ENCODE measurements around the gene ABCG4. TPM values are rescaled to one million over a fixed set of nuclear protein-coding genes. Genes with fewer than 3 reads are reported as not detected.

The ABCG4 gene
- total RNA-seq, 1 donor from 2014 or later: 3.3 TPM

DNA sequence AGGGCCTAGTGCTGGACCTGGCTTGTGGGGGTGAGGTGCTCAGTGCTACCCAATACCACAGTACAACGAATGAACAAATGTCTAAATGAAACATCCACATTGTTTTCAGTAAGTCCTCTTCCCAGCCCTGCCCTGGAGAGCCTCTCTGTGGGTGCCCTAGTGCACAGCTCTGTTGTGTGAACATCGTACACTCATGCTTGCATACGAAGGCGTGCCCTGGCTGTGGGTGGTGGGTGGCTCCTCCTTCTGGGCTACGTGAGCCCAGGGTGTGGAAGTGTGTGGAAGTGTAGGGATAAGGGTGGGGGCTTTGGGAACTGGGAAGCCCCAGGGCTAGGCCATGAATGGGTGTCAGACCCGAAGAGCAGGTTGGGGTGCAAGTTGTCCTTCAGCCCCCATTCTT lies 19.1 kb downstream of the ABCG4 start:
- Mint-ChIP-seq H3K27me3 (ENCODE audit: low read depth) (no peaks in the 10 kb centered on the region), H3K36me3 (ENCODE audit: low read depth) (no peaks in the 10 kb centered on the region), H3K4me3 (peak overlapping the region; percentile 75), H3K9me3 (no peaks in the 10 kb centered on the region), H3K27ac (ENCODE audit: unreplicated experiment) (no peak overlapping the region), H3K4me1 (peaks cover 11% of the 10 kb centered on the region)
- no peak for DNase-seq (ENCODE audit: low read depth, low spot score)
- TF ChIP-seq, protein P1, sequence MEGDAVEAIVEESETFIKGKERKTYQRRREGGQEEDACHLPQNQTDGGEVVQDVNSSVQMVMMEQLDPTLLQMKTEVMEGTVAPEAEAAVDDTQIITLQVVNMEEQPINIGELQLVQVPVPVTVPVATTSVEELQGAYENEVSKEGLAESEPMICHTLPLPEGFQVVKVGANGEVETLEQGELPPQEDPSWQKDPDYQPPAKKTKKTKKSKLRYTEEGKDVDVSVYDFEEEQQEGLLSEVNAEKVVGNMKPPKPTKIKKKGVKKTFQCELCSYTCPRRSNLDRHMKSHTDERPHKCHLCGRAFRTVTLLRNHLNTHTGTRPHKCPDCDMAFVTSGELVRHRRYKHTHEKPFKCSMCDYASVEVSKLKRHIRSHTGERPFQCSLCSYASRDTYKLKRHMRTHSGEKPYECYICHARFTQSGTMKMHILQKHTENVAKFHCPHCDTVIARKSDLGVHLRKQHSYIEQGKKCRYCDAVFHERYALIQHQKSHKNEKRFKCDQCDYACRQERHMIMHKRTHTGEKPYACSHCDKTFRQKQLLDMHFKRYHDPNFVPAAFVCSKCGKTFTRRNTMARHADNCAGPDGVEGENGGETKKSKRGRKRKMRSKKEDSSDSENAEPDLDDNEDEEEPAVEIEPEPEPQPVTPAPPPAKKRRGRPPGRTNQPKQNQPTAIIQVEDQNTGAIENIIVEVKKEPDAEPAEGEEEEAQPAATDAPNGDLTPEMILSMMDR (conservative IDR thresholded peaks at IDR 0.05): no peak

DNA sequence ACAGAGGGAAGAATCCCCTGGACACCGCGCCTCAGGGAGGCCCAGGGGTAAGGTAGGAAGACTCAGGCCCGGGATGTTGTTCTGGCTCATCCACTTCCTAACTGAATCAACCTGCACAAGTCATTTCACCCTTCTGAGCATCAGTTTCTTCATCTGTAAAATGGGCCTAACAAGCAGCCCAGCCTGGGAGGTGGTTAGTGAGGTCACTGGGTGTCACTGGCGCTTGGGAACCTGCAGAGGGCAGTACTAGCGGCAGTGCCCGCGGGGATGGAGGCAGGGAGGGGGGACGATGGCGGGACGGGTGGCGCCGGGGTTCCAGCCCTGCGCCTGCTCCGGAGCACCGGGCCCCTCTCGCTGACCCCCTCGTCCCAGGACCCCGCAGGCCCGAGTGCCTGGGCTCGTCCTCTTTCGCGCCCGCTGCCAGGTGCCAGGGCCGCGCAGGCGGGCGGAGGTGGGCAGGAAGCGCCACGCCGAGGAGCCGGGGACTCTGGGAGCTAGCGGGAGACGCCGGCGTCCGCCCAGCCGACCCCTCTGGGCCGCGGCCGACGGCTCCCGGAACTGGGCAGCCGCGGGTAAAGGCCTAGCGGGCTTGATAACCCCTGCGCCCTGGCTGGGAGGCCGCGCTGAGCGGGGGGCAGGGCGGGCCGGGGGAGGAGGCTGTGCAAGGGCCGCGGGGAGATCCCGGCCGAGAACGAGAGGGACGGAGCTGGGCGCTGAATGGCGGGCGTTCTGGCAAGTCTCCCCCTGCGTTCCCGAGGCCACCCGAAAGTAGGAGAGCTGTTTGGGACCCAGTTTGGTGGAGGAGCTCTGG lies 19.8 kb downstream of the ABCG4 start, which contains the start of gene NLRX1:
TSS of gene NLRX1 (plus strand) at position 255 of the 811 bp plus-strand sequence. CDS start 2,679 bp downstream, outside the sequence.
- H3K4me1 Mint-ChIP-seq: peaks cover 11% of the 10 kb centered on the region
- H3K27me3 Mint-ChIP-seq (ENCODE audit: low read depth): no peaks in the 10 kb centered on the region
- TF ChIP-seq, protein P1 (conservative IDR thresholded peaks at IDR 0.05): peak; percentile 75
- H3K4me3 Mint-ChIP-seq: peak within 1 kb of the TSS; percentile 85
- H3K9me3 Mint-ChIP-seq: no peaks in the 10 kb centered on the region
- no peaks in the 10 kb centered on the region for H3K36me3 Mint-ChIP-seq (ENCODE audit: low read depth)
- peak; percentile 80 for DNase-seq (ENCODE audit: low read depth, low spot score)
- peak within 1 kb of the TSS; percentile 88 for H3K27ac Mint-ChIP-seq (ENCODE audit: unreplicated experiment)

DNA sequence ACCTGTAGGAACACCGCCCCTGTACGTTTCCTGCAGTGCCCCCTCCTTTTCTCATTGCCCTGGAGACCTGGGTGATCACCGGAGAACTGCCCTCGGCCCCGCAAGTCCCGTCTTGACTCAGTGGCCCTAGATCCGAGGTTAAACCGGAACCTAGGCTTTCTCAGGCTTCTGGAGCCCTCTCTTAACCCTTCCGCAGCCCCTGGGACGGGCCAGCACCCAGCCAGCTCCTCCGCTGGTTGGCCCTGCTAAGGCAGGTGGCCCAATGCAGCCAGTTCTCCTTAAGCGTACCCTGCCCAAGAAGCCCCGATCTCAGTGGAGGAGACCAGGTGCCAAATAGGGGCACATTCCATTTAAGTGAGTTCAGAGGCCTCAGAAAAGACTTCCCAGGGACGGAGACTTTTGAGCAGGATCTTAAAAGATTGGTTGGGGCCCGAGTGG lies 20.4 kb downstream of the ABCG4 start:
- Mint-ChIP-seq H3K9me3 (no peaks in the 10 kb centered on the region), H3K4me3 (peak overlapping the region; percentile 85), H3K4me1 (peaks cover 11% of the 10 kb centered on the region), H3K36me3 (ENCODE audit: low read depth) (no peaks in the 10 kb centered on the region), H3K27me3 (ENCODE audit: low read depth) (no peaks in the 10 kb centered on the region), H3K27ac (ENCODE audit: unreplicated experiment) (peak overlapping the region; percentile 88)
- TF ChIP-seq, protein P1 (conservative IDR thresholded peaks at IDR 0.05): no peak
- DNase-seq (ENCODE audit: low read depth, low spot score): no peak

DNA sequence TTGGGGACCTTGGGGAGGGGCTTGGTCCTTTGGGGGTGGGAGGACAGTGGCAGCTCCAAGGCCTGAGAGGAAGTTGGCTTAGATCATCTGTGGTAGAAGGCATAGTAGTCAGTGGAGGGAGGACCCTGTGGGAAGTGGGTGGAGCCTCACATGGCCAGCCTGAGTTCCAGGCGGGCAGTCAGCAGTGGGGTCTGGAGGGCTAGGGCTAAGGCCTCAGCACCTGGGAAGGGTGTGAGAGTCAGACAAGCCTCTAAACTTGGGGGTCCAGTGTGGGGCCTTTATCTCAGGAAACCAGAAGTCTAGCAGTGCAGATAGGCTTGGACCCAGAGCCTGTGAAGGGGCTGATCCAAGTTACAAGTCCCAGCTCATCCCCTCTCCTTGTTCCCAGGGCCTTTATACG lies 23.7 kb downstream of the ABCG4 start:
- peak overlapping the region; percentile 19 for H3K4me3 Mint-ChIP-seq
- H3K27me3 Mint-ChIP-seq (ENCODE audit: low read depth): no peaks in the 10 kb centered on the region
- no peaks in the 10 kb centered on the region for H3K9me3 Mint-ChIP-seq
- no peak for DNase-seq (ENCODE audit: low read depth, low spot score)
- peaks cover 20% of the 10 kb centered on the region for H3K4me1 Mint-ChIP-seq
- peak overlapping the region; percentile 50 for H3K27ac Mint-ChIP-seq (ENCODE audit: unreplicated experiment)
- H3K36me3 Mint-ChIP-seq (ENCODE audit: low read depth): no peaks in the 10 kb centered on the region
- TF ChIP-seq, protein P1 (conservative IDR thresholded peaks at IDR 0.05): no peak

DNA sequence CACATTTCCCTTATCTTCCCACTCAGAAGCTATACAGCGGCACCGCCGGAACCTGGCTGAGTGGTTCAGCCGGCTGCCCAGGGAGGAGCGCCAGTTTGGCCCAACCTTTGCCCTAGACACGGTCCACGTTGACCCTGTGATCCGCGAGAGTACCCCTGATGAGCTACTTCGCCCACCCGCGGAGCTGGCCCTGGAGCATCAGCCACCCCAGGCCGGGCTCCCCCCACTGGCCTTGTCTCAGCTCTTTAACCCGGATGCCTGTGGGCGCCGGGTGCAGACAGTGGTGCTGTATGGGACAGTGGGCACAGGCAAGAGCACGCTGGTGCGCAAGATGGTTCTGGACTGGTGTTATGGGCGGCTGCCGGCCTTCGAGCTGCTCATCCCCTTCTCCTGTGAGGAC lies 24.6 kb downstream of the ABCG4 start:
- Mint-ChIP-seq H3K4me3 (no peak overlapping the region), H3K4me1 (peaks cover 30% of the 10 kb centered on the region), H3K9me3 (no peaks in the 10 kb centered on the region), H3K36me3 (ENCODE audit: low read depth) (no peaks in the 10 kb centered on the region), H3K27me3 (ENCODE audit: low read depth) (no peaks in the 10 kb centered on the region), H3K27ac (ENCODE audit: unreplicated experiment) (no peak overlapping the region)
- DNase-seq (ENCODE audit: low read depth, low spot score): no peak
- TF ChIP-seq, protein P1 (conservative IDR thresholded peaks at IDR 0.05): no peak

All from neural crest cell (in vitro differentiated cells).